ENCODE data around the gene HOXC5. TPM values are rescaled to one million over a fixed set of nuclear protein-coding genes. Genes with fewer than 3 reads are reported as not detected.

The HOXC5 gene
- total and polyA plus RNA-seq, 3 donors from 2014 or later: 1.3 to 5.5 (median 1.9) TPM

DNA sequence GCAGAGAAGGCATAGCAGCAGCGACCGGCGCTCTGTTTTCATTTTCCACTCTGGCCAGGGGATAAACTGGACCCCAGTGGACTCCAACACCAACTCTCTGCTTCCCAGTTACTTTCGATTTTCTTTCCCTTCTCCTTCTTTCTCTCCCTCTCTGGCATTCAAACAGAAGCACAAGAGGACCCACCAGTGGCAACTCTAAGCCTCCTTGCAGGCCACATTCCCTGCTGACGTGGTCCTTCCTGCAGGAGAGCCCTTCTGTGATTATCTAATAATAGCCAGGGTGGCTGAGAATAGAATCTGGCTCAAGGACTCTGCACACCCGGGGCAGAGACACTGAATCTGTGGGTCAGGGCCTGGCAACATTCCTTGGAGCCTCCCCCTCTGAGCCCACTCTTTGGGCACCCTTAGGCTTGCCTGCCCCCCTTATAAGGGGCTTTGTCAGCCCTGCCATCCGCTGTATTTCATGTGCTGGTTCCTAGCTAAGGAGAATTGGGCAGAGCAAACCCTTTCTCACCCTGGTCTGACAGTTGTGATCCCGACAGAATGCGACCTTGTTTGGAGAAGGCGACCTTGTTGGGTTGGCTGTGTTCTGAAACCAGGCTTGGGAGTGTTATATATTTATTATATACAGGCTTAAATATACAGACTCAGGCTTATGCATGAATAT is 12.8 kb upstream of the HOXC5 start:
- Histone ChIP-seq H3K4me1 (peaks cover 27% of the 10 kb centered on the region), H3K9me3 (no peaks in the 10 kb centered on the region), H3K36me3 (ENCODE audit: low read depth, missing control alignments) (no peaks in the 10 kb centered on the region), H3K27ac (peak overlapping the region; percentile 89 to 95), H3K4me3 (peak overlapping the region; percentile 51 to 72), H3K27me3 (no peaks in the 10 kb centered on the region)
- intact Hi-C loops (cut with DNase I; ENCODE audit: low total_unique reads): no loop called here
- TF ChIP-seq, protein P1, sequence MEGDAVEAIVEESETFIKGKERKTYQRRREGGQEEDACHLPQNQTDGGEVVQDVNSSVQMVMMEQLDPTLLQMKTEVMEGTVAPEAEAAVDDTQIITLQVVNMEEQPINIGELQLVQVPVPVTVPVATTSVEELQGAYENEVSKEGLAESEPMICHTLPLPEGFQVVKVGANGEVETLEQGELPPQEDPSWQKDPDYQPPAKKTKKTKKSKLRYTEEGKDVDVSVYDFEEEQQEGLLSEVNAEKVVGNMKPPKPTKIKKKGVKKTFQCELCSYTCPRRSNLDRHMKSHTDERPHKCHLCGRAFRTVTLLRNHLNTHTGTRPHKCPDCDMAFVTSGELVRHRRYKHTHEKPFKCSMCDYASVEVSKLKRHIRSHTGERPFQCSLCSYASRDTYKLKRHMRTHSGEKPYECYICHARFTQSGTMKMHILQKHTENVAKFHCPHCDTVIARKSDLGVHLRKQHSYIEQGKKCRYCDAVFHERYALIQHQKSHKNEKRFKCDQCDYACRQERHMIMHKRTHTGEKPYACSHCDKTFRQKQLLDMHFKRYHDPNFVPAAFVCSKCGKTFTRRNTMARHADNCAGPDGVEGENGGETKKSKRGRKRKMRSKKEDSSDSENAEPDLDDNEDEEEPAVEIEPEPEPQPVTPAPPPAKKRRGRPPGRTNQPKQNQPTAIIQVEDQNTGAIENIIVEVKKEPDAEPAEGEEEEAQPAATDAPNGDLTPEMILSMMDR (IDR thresholded peaks at IDR 0.05): no peak
- no peak for TF ChIP-seq POLR2A (IDR thresholded peaks at IDR 0.05)
- WGBS, 2 donors: 9 to 16% methylated on average over 10 of the region's 10 CpGs
- peak; percentile 58 for DNase-seq

DNA sequence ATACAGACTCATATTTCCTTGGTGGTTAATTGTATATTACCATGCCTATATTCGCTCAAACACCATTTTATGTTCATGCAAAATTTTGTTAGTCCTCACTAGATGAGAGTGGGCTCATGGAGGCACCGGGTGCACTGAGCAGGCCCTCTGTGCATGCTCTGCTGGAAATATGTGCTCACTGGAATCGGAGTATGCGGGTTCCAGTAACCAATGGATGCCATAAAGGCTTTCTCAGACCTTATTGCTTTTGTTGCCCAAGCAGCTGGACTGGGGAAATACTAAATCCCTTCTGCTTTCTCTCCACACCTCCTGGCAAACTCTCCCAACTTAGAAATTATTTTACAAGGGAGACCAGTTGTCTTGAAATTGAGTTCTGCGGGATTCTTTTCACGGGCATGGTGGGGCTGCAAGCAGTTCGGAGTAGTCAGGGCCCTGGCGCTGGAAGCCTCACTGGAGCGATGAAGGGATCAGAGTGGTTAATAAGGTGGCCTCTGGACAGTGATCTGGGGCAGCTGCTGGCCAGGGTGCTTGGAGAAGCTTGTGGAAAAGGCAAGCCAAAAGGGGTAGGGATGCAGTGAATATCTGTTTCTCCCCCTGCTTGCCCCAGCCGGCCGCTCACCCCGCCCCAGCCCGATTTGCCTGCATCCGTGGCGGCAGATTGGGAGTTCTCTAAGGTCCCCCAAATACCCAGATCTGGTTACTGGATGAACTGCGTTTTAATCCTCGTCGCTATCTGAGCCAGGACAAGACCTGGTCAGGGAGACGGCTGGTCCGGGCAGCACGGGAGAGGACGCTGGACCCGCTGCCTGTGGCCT is 12.1 kb upstream of the HOXC5 start:
- Histone ChIP-seq H3K36me3 (ENCODE audit: low read depth, missing control alignments) (no peaks in the 10 kb centered on the region), H3K27ac (peak overlapping the region; percentile 62 to 89), H3K9me3 (no peaks in the 10 kb centered on the region), H3K27me3 (no peaks in the 10 kb centered on the region), H3K4me1 (peaks cover 27% of the 10 kb centered on the region), H3K4me3 (peak overlapping the region in 1 of 2 donors; percentile 72)
- 51 to 52% methylated on average over 23 of the region's 23 CpGs for WGBS, 2 donors
- no peak for DNase-seq
- intact Hi-C loops (cut with DNase I; ENCODE audit: low total_unique reads): no loop called here
- no peak for TF ChIP-seq POLR2A (IDR thresholded peaks at IDR 0.05)
- TF ChIP-seq, protein P1 (IDR thresholded peaks at IDR 0.05): no peak

DNA sequence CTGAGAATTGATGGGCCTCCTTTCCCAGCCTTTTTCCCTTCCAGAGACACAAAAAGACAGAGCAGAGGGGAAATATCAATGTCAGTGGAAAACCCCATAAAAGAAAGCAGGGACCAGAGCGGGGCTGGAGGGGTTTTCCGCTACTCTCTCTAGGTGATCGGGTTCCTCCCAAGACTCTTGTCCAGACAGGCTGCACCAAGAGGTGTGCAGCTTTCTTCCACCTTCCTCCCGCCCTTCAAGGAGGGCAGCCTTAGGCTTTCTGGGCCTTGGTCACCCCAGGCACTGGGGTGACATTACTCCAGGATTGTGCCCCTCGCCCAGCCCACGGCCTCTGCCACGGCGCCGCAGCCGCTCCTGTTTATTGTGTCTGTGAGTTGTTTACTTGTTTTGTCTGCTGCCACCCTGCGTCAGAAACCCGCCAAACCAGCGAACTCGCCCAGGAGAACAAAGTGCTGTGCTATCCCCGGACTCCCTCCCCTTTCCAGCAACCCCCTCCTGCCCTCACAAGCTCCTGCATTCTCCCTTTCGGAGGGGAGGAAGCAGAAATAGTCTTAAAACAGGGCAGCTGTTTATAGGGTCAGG is 11.3 kb upstream of the HOXC5 start:
- Histone ChIP-seq H3K4me1 (peaks cover 27% of the 10 kb centered on the region), H3K9me3 (no peaks in the 10 kb centered on the region), H3K36me3 (ENCODE audit: low read depth, missing control alignments) (no peaks in the 10 kb centered on the region), H3K4me3 (peak overlapping the region in 1 of 2 donors; percentile 72), H3K27me3 (no peaks in the 10 kb centered on the region), H3K27ac (peak overlapping the region; percentile 62 to 82)
- DNase-seq: no peak
- WGBS, 2 donors: 38 to 45% methylated on average over 16 of the region's 16 CpGs
- intact Hi-C loops (cut with DNase I; ENCODE audit: low total_unique reads): no loop called here
- TF ChIP-seq, protein P1 (IDR thresholded peaks at IDR 0.05): peak in 1 of 3 experiments; percentile 20
- TF ChIP-seq POLR2A (IDR thresholded peaks at IDR 0.05): no peak

DNA sequence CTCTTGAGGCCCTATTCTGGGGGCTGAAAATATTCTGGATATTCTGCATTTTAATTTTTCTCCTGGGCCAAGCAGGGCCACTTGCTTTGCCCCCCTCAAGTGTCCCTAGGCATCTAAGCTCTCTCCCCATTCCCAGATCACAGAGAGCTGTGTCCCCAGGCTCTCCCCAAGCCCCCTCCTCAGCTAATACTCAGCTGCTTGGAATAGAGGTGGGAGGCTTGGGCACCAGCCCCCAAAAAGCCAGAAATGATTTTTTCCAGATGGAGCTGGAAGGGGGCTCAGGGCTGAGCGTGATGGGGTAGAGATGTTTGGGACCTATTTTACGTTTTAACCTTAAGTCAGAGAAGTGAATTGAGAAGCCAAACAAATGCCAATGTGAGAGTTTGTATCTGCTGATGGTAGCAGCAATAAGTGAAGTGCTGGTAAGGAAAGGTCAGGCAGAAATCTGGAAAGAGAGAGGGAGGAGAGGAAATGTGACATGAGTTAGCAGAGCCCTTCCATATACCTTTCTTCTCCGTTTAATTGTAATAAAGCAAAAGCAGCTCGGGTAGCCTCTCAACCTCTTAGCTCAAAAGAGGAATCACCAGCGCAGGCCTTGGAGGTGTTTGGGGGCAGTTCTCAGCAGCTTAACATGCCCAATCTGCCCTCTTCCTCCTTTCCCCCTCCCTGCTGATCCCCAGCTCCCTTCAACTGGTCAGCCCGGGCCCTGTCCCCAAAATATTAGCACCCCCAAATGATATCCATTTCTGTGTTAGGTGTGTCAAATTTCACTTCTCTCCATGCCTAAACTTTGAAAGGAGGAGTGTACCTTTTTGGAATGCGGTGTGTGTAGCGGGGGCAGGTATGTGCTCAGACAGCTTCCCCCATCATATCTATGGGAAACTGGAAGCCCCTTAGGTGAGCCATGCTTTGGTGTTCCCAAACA is 9.6 kb upstream of the HOXC5 start:
- Histone ChIP-seq H3K36me3 (ENCODE audit: low read depth, missing control alignments) (no peaks in the 10 kb centered on the region), H3K27me3 (no peaks in the 10 kb centered on the region), H3K4me3 (no peak overlapping the region), H3K9me3 (no peaks in the 10 kb centered on the region), H3K4me1 (peaks cover 36% of the 10 kb centered on the region), H3K27ac (peak overlapping the region; percentile 63 to 82)
- WGBS, 2 donors: 55 to 67% methylated on average over 8 of the region's 8 CpGs
- no peak for DNase-seq
- TF ChIP-seq, protein P1 (IDR thresholded peaks at IDR 0.05): no peak
- TF ChIP-seq POLR2A (IDR thresholded peaks at IDR 0.05): no peak
- intact Hi-C loops (cut with DNase I; ENCODE audit: low total_unique reads): no loop called here

Measured in testis (tissue), 3 donors.